NB4 (cell line): ENCODE measurements around the gene VEGFB.

Experiments
- MYC ChIP-seq: IDR thresholded peaks from 2 replicates; pipeline ENCODE4 v1.6.1; 2011; ENCODE audit warnings: low read depth, low read length
- POLR2A ChIP-seq: IDR thresholded peaks from 2 replicates; pipeline ENCODE4 v1.6.1; 2011; ENCODE audit warnings: mild to moderate bottlenecking; ENCODE audit not compliant: insufficient read length; ENCODE audit errors: extremely low read depth
- TF ChIP-seq, protein P1 (sequence below): IDR thresholded peaks from one replicate; pipeline ENCODE4 v1.5.1; 2012; ENCODE audit warnings: low read depth, low read length

DNA sequence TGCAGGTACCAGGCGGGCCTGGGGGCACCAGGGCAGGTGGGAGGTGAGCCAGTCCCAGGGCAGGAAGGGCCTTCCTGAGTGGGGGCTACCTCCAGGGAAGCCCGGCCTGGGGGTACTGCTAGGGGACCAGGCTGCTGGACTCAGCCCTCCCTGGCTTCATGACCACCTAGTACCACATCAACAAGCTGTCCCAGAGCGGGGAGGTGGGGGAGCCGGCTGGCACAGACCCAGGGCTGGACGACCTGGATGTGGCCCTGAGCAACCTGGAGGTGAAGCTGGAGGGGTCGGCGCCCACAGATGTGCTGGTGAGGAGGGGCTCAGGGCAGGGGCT, 15.1 kb upstream of the VEGFB start:
- TF ChIP-seq, protein P1, sequence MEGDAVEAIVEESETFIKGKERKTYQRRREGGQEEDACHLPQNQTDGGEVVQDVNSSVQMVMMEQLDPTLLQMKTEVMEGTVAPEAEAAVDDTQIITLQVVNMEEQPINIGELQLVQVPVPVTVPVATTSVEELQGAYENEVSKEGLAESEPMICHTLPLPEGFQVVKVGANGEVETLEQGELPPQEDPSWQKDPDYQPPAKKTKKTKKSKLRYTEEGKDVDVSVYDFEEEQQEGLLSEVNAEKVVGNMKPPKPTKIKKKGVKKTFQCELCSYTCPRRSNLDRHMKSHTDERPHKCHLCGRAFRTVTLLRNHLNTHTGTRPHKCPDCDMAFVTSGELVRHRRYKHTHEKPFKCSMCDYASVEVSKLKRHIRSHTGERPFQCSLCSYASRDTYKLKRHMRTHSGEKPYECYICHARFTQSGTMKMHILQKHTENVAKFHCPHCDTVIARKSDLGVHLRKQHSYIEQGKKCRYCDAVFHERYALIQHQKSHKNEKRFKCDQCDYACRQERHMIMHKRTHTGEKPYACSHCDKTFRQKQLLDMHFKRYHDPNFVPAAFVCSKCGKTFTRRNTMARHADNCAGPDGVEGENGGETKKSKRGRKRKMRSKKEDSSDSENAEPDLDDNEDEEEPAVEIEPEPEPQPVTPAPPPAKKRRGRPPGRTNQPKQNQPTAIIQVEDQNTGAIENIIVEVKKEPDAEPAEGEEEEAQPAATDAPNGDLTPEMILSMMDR = no peak
- TF ChIP-seq POLR2A (no peak), MYC (no peak)
